Coronary artery (tissue), 2 donors: ENCODE data around the gene PER2.
A peak's percentile ranks its signal among the peaks of the same experiment; 100 is the strongest.

Source experiments
- DNase-seq: peaks from one replicate; pipeline ENCODE4 v3.0.0-alpha.2; 2017; ENCODE audit warnings: low spot score
- H3K27ac ChIP-seq, 2 donors: fragments of 200-600 bp; sonication (generic); one replicate each; pipeline ENCODE4 v1.5.1; 2016 to 2019
- H3K4me3 ChIP-seq: fragments of 200-600 bp; sonication (generic); 2 replicates; pipeline ENCODE4 v1.5.1; 2016; ENCODE audit warnings: mild to moderate bottlenecking, moderate library complexity
- CTCF ChIP-seq: fragments of 200-600 bp; sonication (generic); IDR thresholded peaks from one replicate; pipeline ENCODE4 v1.5.1; 2019; ENCODE audit warnings: antibody characterized with exemption

PER2 gene

GRCh38 chr2:238242731-238243495 lies 45.5 kb downstream of the PER2 start:
- no peak overlapping the region for H3K4me3 ChIP-seq
- TF ChIP-seq CTCF = no peak
- H3K27ac ChIP-seq = peak overlapping the region; percentile 8 to 74
- DNase-seq = peak; percentile 86

DNA sequence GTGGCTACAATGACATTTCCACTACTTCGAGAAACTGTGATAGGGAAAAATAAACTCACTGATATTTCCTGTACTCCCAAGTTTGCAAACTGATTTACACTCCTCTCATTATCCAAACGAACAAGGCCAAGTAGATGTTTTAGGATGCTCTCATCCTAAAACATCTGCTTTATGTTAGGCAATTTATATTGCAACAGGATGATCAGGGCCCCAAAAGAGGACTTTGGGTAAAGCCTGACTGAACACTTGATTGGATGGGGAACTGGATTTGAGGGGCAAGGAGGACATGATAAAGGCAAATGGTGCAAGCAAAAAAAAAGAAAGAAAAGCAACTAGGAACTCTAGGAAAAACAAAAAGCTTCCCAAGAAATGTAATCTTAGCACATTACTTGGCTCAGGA lies 46.4 kb downstream of the PER2 start:
- no peak for TF ChIP-seq CTCF
- no peak for DNase-seq
- Histone ChIP-seq H3K4me3 (no peak overlapping the region), H3K27ac (peak overlapping the region; percentile 37 to 42)

DNA sequence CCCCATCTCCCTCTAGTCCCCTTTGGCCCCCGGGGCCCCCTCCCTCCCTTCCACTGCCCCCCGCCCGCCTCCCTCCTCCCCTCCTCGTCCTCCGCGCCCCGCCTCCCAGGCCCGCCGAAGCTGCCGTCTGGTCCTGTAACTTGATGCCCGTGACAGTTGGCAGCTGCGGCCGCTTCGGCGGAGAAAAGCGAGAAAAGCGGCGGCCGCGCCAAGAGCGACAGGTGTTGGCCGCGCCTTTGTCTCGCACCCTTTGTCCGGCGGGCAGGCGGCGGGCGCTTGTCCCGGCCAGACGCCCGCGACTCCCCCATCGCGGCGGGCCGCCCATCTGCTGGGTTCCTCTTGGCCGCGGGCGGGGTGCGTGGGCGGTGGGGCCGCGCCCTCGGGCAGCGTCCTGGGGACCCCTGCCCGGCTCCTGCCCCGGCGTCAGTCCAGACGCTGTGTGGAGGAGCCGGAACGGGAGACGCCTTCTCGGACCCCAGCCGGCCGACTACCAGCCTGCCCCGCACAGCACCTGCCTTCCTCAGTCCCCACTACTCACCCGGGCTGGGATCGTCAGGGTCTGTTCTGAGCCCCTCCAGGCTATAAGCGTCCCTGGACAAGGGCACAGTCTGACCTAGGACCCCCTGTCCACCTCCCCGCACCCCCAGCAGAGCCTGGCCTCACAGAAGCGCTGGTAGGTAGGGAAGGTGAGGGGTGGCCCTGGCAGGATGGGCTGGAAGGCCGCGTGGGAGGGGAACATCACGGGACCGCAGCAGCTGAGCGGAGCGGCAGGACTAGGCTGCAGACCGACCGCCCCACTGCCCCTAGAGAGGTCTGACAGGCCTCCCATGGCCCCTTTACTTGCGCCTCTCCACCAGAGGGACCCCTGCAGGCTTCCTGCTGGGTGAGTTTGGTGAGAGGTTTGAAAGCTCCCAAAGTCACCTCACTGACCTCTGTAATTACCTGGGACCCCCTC lies 47.4 kb downstream of the PER2 start:
- H3K27ac ChIP-seq = peak overlapping the region; percentile 37 to 42
- H3K4me3 ChIP-seq = peak overlapping the region; percentile 85
- no peak for TF ChIP-seq CTCF
- DNase-seq = peak; percentile 73

DNA sequence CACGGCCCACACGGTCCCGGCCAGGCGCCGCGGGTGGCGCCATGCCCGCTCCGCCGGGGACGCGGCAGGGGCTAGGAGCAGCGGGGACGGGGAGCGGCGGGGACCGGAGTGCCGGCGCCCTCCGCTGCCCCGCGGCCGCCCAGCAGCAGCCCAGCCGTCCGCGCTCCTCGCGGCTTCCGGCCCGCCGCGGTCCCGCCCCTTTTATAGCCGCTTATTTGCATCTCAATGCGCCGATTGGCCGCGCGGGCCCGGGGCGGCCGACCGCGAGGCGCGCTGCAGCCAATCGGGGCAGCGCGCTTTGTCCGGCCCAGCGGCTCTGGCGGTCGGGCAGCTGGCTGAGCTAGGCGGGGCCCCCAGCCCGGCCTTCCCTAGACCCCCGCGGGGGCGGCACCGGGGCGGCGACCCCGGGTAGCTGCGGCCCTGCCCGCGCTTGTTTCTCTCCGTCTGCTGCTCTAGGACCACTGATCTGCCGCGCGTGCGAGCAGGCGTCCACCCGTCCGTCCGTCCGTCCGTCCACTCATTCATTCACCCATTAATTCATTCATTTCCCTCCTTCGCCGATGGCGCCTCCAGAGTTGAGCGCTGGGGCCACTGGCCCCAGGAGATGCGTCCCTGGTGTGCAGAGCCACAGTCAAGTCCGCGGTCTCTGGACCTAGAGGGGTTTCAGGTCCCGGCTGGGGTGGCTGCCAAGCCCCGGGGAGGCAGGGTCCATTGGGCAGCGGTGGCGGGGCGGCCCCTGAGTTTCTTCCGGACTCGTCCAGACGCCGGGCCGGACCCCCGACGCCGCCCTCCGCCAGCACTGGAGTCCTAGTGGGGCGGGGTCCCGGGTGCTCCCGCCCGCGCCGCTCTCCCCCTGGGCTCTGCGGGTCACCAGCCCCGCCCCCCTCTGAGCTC lies 48.3 kb downstream of the PER2 start, which contains the start of gene HES6:
Gene HES6 (minus strand): TSS at position 176 of the 894 bp plus-strand sequence. CDS start 133 bp downstream, at position 43.
- no peak for TF ChIP-seq CTCF
- peak within 1 kb of the TSS; percentile 85 for H3K4me3 ChIP-seq
- peak; percentile 87 for DNase-seq
- peak within 1 kb of the TSS; percentile 37 to 84 for H3K27ac ChIP-seq

DNA sequence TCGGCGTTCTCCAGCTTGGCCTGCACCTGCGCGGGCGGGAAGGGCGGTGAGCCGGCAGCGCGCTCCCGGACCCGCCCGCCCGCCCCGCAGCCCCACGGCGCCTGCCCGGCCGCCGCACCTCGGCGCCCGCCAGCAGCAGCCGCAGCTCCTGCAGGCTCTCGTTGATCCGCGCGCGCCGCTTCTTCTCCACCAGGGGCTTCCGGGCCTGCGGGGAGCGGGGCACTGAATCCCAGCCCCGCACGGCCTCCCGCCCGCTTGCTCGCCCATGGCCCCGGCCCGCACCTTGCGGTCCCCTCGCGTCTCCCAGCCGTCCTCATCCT lies 48.9 kb downstream of the PER2 start:
- Histone ChIP-seq H3K27ac (peak overlapping the region in 1 of 2 donors; percentile 84), H3K4me3 (peak overlapping the region; percentile 85)
- DNase-seq = no peak
- TF ChIP-seq CTCF = no peak

DNA sequence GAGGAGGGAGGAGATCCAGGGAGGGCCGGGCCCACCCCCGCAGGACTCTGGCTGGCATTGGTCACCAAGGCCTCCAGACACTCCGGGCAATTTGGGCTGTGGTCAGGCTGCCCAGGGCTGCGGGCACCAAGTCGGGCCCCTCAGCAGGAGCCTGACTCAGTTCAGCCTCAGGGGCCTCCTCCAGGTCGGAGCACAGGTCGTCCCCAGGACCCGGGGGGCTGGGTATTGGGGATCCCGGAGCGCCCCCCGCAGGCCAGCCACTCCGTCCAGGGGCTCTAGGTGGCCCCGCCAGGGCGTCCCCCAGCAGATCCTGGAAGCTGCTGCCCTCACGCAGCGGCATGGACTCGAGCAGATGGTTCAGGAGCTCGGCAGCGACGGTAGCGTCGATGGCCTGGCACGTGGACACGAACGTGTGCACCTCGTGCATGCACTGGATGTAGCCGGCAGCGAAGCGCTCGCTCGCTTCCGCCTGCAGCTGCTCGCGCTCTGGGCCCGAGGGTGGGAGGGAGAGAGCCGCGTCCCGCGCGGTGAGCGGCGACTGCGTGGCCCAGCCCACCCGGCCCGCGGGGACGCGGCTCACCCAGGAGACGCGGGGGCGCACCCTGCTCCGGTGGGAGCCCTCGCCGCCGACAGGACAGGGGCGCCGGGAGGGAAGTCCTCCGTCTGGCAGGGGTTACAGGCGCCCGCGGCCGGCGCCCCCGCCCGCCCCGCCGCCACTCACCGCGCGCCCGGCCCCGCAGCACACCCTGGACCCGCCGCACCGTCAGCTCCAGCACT lies 49.5 kb downstream of the PER2 start:
- peak overlapping the region in 1 of 2 donors; percentile 84 for H3K27ac ChIP-seq
- DNase-seq = peak; percentile 74
- peak overlapping the region; percentile 85 for H3K4me3 ChIP-seq
- no peak for TF ChIP-seq CTCF
